ENCODE data around the gene PACSIN3. TPM values are rescaled to one million over a fixed set of nuclear protein-coding genes. Genes with fewer than 3 reads are reported as not detected.

Gene PACSIN3
- total RNA-seq, 6 experiments from 2014 or later = 9.6 to 31.1 (median 25.0) TPM

DNA sequence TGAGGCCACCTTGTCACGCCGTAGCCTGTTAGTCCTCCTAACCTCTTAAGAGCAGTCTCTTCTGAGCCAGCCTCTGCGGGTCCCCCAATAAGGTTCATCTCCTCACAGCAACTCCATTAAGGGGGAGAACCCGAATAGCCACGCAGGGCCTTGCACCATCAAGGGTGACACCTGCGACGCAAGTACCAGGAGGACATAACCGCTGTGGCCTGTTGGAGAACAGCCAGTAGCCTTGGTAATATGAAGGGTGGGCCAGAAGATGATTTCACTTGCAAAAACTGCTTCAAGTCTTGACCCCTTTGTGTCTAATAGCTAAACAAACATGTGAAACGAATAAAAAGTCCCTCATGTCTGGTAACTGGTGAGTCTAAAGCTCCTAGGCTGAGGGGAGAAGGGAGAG lies 24.3 kb downstream of the PACSIN3 start:
- TF ChIP-seq, protein P1, sequence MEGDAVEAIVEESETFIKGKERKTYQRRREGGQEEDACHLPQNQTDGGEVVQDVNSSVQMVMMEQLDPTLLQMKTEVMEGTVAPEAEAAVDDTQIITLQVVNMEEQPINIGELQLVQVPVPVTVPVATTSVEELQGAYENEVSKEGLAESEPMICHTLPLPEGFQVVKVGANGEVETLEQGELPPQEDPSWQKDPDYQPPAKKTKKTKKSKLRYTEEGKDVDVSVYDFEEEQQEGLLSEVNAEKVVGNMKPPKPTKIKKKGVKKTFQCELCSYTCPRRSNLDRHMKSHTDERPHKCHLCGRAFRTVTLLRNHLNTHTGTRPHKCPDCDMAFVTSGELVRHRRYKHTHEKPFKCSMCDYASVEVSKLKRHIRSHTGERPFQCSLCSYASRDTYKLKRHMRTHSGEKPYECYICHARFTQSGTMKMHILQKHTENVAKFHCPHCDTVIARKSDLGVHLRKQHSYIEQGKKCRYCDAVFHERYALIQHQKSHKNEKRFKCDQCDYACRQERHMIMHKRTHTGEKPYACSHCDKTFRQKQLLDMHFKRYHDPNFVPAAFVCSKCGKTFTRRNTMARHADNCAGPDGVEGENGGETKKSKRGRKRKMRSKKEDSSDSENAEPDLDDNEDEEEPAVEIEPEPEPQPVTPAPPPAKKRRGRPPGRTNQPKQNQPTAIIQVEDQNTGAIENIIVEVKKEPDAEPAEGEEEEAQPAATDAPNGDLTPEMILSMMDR (IDR thresholded peaks at IDR 0.05) = no peak
- no peak for TF ChIP-seq POLR2A (IDR thresholded peaks at IDR 0.05)
- no peak overlapping the region for H3K4me3 ChIP-seq
- 33% methylated on average over 5 of the region's 9 CpGs for WGBS (ENCODE audit: insufficient coverage, low coverage, low lambda C conversion rate, missing lambda C conversion rate)
- DNase-seq (no peak), ATAC-seq (no peak)
- no peak overlapping the region for H3K27ac ChIP-seq
- H3K4me1 ChIP-seq = no peaks in the 10 kb centered on the region
- H3K36me3 ChIP-seq = peaks cover 0 to 31% (median 15%) of the 10 kb centered on the region in 4 donors
- no peaks in the 10 kb centered on the region for H3K9me3 ChIP-seq
- intact Hi-C loops (cut with DNase I) = loop anchor here in 1 of 2 donors (10.0 kb wide), 1 partner anchor 527 kb away; no protein-coding TSS in a partner anchor
- no peaks in the 10 kb centered on the region for H3K27me3 ChIP-seq

DNA sequence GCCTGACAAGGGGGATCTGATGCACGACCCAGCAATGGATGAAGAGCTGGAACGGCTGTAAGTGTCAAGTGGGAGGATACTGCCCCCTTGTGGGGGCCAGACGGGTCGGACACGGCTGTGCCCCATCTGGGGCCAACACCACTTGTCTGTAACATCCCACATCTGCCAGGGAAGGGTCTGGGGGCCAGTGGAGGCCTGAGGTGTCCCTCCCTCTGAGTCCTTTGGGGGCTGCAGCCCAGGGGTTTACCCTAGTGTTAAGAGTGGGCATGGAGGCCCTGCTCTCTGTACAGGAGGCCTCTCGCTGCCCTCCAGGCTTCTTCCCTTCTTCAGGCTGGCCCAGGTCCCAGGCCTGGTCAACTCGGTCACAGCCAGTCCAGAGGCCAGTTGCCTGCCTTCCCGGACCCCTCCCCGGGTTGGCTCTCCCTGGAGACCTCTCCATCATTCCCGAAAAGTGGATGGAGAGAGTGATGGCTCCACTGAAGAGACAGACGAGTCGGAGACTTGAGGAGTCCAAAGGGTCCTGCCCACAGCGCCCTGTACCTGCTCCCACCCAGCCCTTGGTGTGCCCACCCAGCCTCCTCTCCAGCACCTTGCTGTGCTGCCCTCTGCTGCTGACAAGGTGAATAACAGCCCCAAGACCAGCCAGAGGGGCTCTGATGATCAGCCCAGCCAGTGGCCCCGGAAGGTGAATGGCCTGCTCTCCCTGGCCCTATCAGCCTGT lies 24.9 kb downstream of the PACSIN3 start:
- H3K9me3 ChIP-seq = no peaks in the 10 kb centered on the region
- WGBS (ENCODE audit: insufficient coverage, low coverage, low lambda C conversion rate, missing lambda C conversion rate) = 0% methylated on average over 1 of the region's 14 CpGs
- peak in 1 of 3 donors; percentile 62 for DNase-seq
- peak; percentile 78 to 83 (median 80) for ATAC-seq
- H3K4me3 ChIP-seq = no peak overlapping the region
- TF ChIP-seq, protein P1 (IDR thresholded peaks at IDR 0.05) = peak; percentile 55 to 72 (median 64)
- no peak for TF ChIP-seq POLR2A (IDR thresholded peaks at IDR 0.05)
- H3K4me1 ChIP-seq = no peaks in the 10 kb centered on the region
- H3K36me3 ChIP-seq = peaks cover 0 to 25% (median 10%) of the 10 kb centered on the region in 4 donors
- intact Hi-C loops (cut with DNase I) = loop anchor here in 1 of 2 donors (10.0 kb wide), 1 partner anchor 526 kb away; no protein-coding TSS in a partner anchor
- no peaks in the 10 kb centered on the region for H3K27me3 ChIP-seq
- H3K27ac ChIP-seq = no peak overlapping the region

DNA sequence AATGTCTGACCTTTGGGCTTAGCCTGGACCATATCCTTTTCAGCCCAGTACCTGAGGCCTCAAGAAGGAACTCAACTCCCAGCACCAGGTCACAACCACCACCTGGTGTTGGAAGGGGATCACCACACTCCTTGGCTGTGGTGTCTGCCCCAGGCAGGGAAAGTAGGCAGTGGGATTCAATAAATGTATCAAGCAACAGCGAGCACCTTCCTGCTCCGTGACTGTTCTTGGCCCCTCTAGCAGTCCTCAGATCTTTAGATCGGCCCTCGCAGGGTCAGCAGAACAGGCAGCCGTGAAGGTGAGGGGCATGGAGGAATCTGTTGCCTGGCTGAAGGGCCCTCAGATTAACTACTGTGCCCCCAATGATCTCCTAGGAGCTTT lies 25.5 kb downstream of the PACSIN3 start:
- H3K4me1 ChIP-seq = no peaks in the 10 kb centered on the region
- intact Hi-C loops (cut with DNase I) = loop anchor here in 1 of 2 donors (10.0 kb wide), 1 partner anchor 526 kb away; no protein-coding TSS in a partner anchor
- 40% methylated on average over 1 of the region's 5 CpGs for WGBS (ENCODE audit: insufficient coverage, low coverage, low lambda C conversion rate, missing lambda C conversion rate)
- H3K4me3 ChIP-seq = no peak overlapping the region
- no peaks in the 10 kb centered on the region for H3K27me3 ChIP-seq
- no peaks in the 10 kb centered on the region for H3K9me3 ChIP-seq
- H3K36me3 ChIP-seq = peaks cover 0 to 20% (median 6%) of the 10 kb centered on the region in 4 donors
- H3K27ac ChIP-seq = no peak overlapping the region
- TF ChIP-seq, protein P1 (IDR thresholded peaks at IDR 0.05) = no peak
- TF ChIP-seq POLR2A (IDR thresholded peaks at IDR 0.05) = no peak
- DNase-seq (no peak), ATAC-seq (no peak)

DNA sequence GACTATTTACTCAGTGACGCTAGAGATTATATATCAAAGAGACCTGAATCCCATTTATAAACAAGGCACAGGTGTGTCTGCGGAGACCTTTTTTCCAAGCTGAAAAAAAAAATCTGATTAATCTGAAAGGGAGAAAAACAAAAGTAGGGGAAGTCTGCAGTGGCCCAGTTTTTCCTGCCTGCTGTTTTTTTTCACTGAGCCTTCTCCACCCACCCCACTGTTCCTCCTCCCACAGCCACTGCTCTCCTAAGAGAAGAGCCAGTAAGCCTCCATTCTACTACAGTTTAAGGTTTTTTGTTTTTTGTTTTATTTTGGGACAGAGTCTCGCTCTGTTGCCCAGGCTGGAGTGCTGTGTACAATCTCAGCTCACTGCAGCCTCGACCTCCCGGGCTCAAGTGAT lies 28.0 kb downstream of the PACSIN3 start:
- H3K36me3 ChIP-seq = no peaks in the 10 kb centered on the region
- no peaks in the 10 kb centered on the region for H3K27me3 ChIP-seq
- TF ChIP-seq, protein P1 (IDR thresholded peaks at IDR 0.05) = no peak
- TF ChIP-seq POLR2A (IDR thresholded peaks at IDR 0.05) = no peak
- no peaks in the 10 kb centered on the region for H3K4me1 ChIP-seq
- ATAC-seq (no peak), DNase-seq (peak in 1 of 3 donors; percentile 18)
- H3K27ac ChIP-seq = no peak overlapping the region
- WGBS (ENCODE audit: insufficient coverage, low coverage, low lambda C conversion rate, missing lambda C conversion rate) = 56% methylated on average over 3 of the region's 5 CpGs
- H3K9me3 ChIP-seq = no peaks in the 10 kb centered on the region
- intact Hi-C loops (cut with DNase I) = no loop called here
- no peak overlapping the region for H3K4me3 ChIP-seq

All from right lobe of liver (tissue), 6 donors.